Pulmonary artery endothelial cell (primary cell): Measurements from ENCODE around the gene ULK1. TPM values are rescaled to one million over a fixed set of nuclear protein-coding genes. Genes with fewer than 3 reads are reported as not detected.
"Not testable (repeated sequence)": the region's sequence is repeated elsewhere in the genome, so short reads cannot be mapped to it uniquely, and the experiment has no call there.

Source experiments
- DNase-seq: peaks from one replicate; pipeline ENCODE4 v3.0.0-alpha.2; 2011; ENCODE audit warnings: low read depth, low spot score
- total RNA-seq: library from RNA; depleted of rRNA; stranded (reverse); fragments of >200 nt; gene quantifications from 2 replicates; pipeline ENCODE4 v1.2.3, GENCODE V29; 2014

ULK1 gene
- total RNA-seq, 1 donor from 2014 or later: 5.2 TPM

DNA sequence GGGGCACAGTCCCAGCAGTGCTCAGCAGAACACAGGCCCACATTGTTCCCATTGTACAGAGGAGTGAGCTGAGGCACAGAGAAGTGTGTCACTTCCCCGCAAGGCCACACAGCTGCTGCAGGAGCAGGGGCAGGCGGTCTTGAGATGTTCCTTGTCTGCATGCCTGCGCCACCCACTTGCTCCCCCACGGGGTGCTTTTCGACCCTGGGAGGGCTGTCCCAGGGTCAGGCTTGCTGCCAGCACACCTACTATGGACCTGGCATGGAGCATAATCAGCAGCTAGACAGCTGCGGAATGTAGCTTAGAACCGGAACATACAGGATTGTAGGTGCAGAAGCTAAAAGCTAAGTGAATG is 47.5 kb downstream of the ULK1 start:
- no peak for DNase-seq

DNA sequence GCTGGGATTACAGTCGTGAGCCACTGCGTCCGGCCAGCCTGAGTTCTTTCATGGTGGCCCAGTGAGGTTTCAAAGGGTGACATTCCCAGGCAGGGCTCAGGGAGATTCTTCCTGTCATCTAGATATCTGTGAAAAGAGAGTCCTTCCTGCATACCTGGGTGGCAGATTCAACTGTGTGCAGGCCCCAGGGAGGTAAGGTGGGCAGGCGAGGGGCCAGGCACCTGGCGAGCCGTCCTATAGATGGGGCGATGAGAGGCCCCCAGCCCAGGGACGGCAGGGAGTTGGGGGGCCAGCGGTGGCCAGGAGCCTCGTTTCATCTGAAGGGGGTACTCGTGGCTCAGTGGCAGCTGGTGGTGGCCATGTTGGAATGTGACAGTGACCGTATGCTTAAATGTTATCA is 48.2 kb downstream of the ULK1 start:
- no peak for DNase-seq

- no peak for DNase-seq
Observed at GRCh38 chr12:131943389-131943788, 49.0 kb downstream of the ULK1 start.

GRCh38 chr12:131943876-131944275 is 49.5 kb downstream of the ULK1 start:
- no peak for DNase-seq

DNA sequence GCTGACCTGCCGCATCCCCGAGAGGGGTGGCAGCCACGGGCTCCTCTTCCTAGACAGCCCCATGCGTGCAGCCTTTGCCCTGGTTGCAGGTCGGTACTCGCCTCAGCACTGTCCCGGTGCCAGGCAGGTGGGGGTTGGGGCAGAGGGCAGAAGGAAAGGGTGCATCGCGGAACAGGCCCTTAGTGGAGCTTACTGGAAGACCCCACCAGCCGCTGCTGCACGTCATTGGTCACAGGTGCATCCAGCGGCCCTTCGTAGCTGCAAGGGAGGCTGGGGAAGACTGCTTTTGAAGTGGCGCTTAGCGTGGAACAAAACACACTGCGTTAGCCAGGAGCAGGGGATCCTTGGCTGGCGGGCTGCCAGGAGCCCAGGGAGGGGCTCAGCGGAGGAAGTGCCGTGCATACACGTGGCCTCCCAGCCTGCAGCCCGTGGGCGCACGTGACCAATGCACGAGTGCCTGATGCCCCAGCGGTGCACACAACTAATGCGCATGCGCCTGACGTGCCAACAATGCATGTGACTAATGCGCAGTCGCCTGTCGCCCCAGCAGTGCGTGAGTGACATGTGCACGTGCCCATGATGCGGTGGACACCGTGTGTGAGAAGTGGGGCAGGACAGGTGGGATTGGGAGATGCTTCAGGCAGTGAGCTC is 50.3 kb downstream of the ULK1 start:
- DNase-seq: no peak

GRCh38 chr12:131946757-131947156 is 52.3 kb downstream of the ULK1 start:
- DNase-seq: no peak

DNA sequence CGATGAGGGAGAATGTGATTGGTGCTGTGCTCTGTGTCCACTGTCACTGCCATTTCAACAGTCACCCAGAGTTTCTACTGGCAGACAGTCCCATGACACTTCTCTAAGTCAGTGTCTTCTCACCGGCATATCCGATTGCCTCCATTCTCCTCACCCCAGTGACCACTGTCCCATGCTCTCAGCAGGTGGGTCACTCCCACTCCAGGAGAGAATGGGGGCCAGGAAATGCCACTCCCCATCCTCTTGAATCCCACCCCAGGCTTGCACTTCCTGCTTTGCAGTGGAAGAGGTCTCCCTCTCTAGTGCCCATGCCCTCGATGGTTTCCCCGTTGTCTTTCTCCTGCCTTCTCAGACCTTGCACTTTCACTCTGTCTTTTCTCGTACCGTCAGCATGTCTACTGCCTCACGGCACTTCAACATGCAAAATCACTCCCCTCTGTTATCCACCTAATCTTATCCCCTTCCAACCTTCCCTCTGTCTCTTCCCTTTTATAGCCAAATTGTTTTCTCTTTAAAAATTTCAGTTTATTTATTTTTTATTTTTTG is 53.1 kb downstream of the ULK1 start:
- DNase-seq: no peak

GRCh38 chr12:131948166-131948712 is 53.8 kb downstream of the ULK1 start:
- DNase-seq: no peak

DNA sequence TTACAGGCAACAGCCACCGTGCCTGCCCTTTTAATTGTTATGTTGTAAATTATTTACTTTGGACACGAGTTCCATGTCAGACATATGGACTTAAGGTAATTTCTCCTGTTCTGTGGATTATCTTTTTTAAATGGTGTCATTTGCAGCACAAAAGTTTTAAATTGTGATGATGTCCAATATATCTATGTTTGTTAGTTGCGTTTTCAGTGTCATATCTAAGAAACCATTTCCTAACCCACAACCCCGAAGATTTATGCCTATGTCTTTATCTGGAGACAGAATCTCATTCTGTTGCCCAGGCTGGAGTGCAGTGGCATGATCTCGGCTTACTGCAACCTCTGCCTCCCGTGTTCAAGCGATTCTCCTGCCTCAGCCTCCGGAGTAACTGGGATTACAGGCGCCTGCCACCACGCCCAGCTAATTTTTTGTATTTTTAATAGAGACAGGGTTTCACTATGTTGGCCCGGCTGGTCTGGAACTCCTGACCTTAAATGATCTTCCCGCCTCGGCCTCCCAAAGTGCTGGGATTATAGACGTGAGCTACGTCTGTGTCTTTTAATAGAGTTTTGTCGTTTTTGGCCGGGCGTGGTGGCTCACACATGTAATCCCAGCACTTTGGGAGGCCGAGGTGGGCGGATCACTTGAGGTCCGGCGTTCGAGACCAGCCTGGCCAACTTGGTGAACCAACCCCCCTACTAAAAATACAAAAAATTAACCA is 54.5 kb downstream of the ULK1 start:
- not testable (repeated sequence) for DNase-seq

- DNase-seq: peak; percentile 68
Observed at GRCh38 chr12:131949431-131950181, 55.2 kb downstream of the ULK1 start, which contains the start of gene EP400. TSS of gene EP400 (plus strand) at chr12:131949942. CDS start at chr12:131960620, 10,678 bp downstream.

- no peak for DNase-seq
Observed at GRCh38 chr12:131950182-131950913, 55.9 kb downstream of the ULK1 start.

DNA sequence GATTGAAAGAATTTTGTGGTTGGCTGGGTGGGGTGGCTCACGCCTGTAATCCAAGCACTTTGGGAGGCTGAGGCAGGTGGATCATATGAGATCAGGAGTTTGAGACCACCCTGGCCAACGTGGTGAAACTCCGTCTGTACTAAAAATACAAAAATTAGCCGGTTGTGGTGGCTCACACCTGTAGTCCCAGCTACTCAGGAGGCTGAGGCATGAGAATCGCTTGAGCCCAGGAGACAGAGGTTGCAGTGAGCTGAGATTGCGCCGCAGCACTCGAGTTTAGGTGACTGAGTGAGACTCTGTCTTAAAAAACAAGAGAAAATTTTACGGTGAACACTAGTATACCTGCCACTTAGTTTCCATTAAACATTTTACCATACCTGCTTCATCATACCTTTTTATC is 59.4 kb downstream of the ULK1 start:
- not testable (repeated sequence) for DNase-seq

DNA sequence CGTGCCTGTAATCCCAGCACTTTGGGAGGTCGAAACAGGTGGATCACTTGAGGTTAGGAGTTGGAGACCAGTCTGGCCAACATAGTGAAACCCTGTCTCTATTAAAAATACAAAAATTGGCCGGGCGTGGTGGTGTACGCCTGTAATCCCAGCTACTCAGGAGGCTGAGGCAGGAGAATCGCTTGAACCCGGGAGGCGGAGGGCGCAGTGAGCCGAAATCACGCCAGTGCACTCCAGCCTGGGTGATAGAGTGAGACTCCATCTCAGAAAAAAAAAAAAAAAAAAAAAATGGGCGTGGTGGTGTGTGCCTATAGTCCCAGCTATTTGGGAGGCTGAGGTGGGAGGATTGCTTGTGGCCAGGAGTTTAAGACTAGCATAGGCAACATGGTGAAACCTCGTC is 60.0 kb downstream of the ULK1 start:
- DNase-seq: not testable (repeated sequence)

DNA sequence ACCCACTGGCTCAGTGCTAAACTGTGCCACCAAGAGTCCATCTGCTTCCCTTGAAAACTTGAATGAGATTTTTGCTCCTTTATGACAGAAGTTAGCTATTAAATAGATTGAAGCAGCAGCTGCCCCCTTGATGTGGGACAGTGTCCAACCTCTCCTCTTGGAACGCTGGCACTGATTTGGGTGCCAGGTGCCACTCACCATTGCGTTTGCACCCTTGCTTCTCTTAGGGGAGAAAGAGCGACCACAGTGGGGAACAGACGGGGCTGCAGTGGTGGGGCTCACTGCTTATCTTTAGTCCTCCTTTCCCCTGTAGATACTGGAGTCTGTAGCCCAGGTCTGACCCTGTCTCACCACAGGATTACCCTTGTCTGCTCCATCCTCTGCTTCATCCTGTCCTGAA is 64.7 kb downstream of the ULK1 start:
- no peak for DNase-seq

- DNase-seq: no peak
Observed at GRCh38 chr12:131959641-131960589, 65.5 kb downstream of the ULK1 start.

DNA sequence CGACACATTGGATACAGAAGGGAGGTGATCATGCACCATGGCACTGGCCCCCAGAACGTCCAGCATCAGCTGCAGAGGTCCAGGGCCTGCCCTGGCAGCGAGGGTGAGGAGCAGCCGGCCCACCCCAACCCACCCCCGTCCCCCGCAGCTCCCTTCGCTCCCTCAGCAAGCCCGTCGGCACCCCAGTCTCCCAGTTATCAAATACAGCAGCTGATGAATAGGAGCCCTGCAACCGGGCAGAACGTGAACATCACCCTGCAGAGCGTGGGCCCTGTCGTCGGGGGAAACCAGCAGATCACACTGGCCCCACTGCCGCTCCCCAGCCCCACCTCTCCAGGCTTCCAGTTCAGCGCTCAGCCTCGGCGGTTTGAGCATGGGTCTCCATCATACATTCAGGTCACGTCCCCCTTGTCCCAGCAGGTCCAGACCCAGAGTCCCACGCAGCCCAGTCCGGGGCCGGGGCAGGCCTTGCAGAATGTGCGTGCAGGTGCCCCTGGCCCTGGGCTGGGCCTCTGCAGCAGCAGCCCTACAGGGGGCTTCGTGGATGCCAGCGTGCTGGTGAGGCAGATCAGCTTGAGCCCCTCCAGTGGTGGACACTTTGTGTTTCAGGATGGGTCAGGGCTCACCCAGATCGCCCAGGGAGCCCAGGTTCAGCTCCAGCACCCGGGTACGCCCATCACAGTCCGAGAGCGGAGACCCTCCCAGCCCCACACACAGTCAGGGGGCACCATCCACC is 66.3 kb downstream of the ULK1 start:
- not testable (repeated sequence) for DNase-seq

DNA sequence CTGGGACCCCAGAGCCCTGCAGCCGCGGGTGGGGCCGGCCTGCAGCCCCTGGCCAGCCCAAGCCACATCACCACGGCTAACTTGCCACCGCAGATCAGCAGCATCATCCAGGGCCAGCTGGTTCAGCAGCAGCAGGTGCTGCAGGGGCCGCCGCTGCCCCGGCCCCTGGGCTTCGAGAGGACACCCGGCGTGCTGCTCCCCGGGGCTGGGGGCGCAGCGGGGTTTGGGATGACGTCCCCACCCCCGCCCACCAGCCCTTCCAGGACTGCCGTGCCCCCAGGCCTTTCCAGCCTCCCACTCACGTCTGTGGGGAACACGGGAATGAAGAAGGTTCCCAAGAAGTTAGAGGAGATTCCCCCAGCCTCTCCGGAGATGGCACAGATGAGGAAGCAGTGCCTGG is 66.9 kb downstream of the ULK1 start:
- not testable (repeated sequence) for DNase-seq

DNA sequence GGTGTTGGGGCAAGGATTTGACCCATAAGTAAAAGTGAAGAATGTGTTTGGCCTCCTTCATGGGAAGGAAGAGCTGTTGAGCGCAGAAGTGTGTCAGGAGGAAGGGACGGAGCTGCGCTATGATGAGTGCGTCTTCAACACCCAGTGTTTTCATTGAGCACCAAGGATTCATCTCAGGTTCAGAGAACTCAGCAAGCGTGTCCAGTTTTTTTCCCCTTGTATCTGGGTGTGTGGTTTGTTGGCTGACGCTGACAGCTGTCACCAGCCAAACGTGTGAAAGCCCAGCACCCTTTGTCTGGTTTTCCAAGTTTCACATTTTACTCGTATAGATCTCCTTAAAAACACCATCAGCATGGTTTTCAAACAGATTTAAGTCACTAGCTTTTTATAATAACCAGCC is 67.6 kb downstream of the ULK1 start:
- DNase-seq: no peak

- no peak for DNase-seq
Observed at GRCh38 chr12:131963381-131963780, 69.0 kb downstream of the ULK1 start.
